HEK293 (cell line): ENCODE results near the gene SEMA6D.

ENCODE experiments used
- CTCF ChIP-seq: fragments of 450-650 bp; formaldehyde crosslinking; IDR thresholded peaks from 2 replicates; pipeline ENCODE4 v1.5.1; 2016; ENCODE audit warnings: missing biosample characterization, missing genetic modification characterization
- REST ChIP-seq: fragments of 450-650 bp; formaldehyde crosslinking; IDR thresholded peaks from 2 replicates; pipeline ENCODE4 v1.5.1; 2016; ENCODE audit warnings: missing biosample characterization, missing genetic modification characterization
- SP2 ChIP-seq: fragments of 450-650 bp; formaldehyde crosslinking; IDR thresholded peaks from 2 replicates; pipeline ENCODE4 v1.5.1; 2016; ENCODE audit warnings: missing biosample characterization, missing genetic modification characterization
- ZBTB26 ChIP-seq: fragments of 450-650 bp; formaldehyde crosslinking; optimal IDR thresholded peaks from 2 replicates; pipeline ENCODE3; 2016; ENCODE audit warnings: missing biosample characterization, mild to moderate bottlenecking, missing genetic modification characterization
- ZBTB7A ChIP-seq: fragments of 450-650 bp; formaldehyde crosslinking; IDR thresholded peaks from 2 replicates; pipeline ENCODE4 v1.5.1; 2016; ENCODE audit warnings: low read depth, missing biosample characterization, missing genetic modification characterization
- ZFHX2 ChIP-seq: fragments of 450-650 bp; formaldehyde crosslinking; conservative IDR thresholded peaks from 2 replicates; pipeline ENCODE4 v1.5.1; 2016; ENCODE audit warnings: missing biosample characterization, missing genetic modification characterization
- ZFP3 ChIP-seq: fragments of 450-650 bp; formaldehyde crosslinking; IDR thresholded peaks from 2 replicates; pipeline ENCODE4 v1.5.1; 2016; ENCODE audit warnings: low read depth, missing biosample characterization, missing genetic modification characterization
- ZNF10 ChIP-seq: fragments of 450-650 bp; formaldehyde crosslinking; IDR thresholded peaks from 2 replicates; pipeline ENCODE4 v1.5.1; 2017; ENCODE audit warnings: missing biosample characterization, missing genetic modification characterization
- ZNF16 ChIP-seq: fragments of 450-650 bp; formaldehyde crosslinking; IDR thresholded peaks from 2 replicates; pipeline ENCODE4 v1.5.1; 2016; ENCODE audit warnings: low read depth, missing biosample characterization, missing genetic modification characterization
- ZNF175 ChIP-seq: fragments of 450-650 bp; formaldehyde crosslinking; IDR thresholded peaks from 2 replicates; pipeline ENCODE4 v1.5.1; 2016; ENCODE audit warnings: missing biosample characterization, missing genetic modification characterization
- ZNF76 ChIP-seq: fragments of 450-650 bp; formaldehyde crosslinking; IDR thresholded peaks from 2 replicates; pipeline ENCODE4; 2016; ENCODE audit warnings: low read depth, missing biosample characterization, missing genetic modification characterization, borderline replicate concordance
- ZNF768 ChIP-seq: fragments of 450-650 bp; formaldehyde crosslinking; IDR thresholded peaks from 2 replicates; pipeline ENCODE4 v1.5.1; 2018; ENCODE audit warnings: missing biosample characterization, mild to moderate bottlenecking, missing genetic modification characterization

GRCh38 chr15:47727676-47728075 lies 10.4 kb downstream of the SEMA6D start:
- TF ChIP-seq CTCF: no peak
- no peak for TF ChIP-seq ZNF768 (tag by site-specific recombination)
- no peak for TF ChIP-seq REST (tag by site-specific recombination)
- TF ChIP-seq ZNF76 (tag by site-specific recombination): no peak
- no peak for TF ChIP-seq ZFHX2 (tag by site-specific recombination)
- TF ChIP-seq ZBTB26 (tag by site-specific recombination): no peak
- no peak for TF ChIP-seq ZNF10 (tag by site-specific recombination)
- TF ChIP-seq ZFP3 (tag by site-specific recombination): no peak
- no peak for TF ChIP-seq SP2 (tag by site-specific recombination)
- no peak for TF ChIP-seq ZNF175 (tag by site-specific recombination)
- no peak for TF ChIP-seq ZNF16
- no peak for TF ChIP-seq ZBTB7A (tag by site-specific recombination)
